Caco-2 (cell line): ENCODE measurements around the gene HOXA6. TPM values are rescaled to one million over a fixed set of nuclear protein-coding genes. Genes with fewer than 3 reads are reported as not detected.

Experiments
- BruUV-seq: library from RNA; stranded (reverse); fragments of 400-500 nt; replicated peaks from 2 replicates; lab custom pipeline; 2021; lab: Mats Ljungman, UMichigan
- CTCF ChIA-PET: fragments of 300-600 bp; sonication (Branson Sonifier 250); formaldehyde crosslinking; loops from one replicate; lab custom pipeline; 2022; ENCODE audit warnings: antibody characterized with exemption; lab: Charles Lee
- POLR2A ChIA-PET: fragments of 300-600 bp; sonication (Branson Sonifier 250); formaldehyde crosslinking; loops from one replicate; lab custom pipeline; 2022; ENCODE audit warnings: antibody characterized with exemption; lab: Charles Lee
- DNase-seq, 2 experiments: peaks; one replicate each; pipeline versions ENCODE4 v3.0.0 to v3.0.0-alpha.2; 2020 to 2022
- H3K27me3 ChIP-seq: replicated peaks from 2 replicates; pipeline ENCODE4 v1.6.0; 2011; ENCODE audit warnings: low read length; ENCODE audit not compliant: control insufficient read depth, insufficient read depth
- H3K36me3 ChIP-seq: 2 replicates; pipeline ENCODE4 v1.5.1; 2011; ENCODE audit warnings: low read length; ENCODE audit not compliant: control insufficient read depth, insufficient read depth
- H3K4me1 ChIP-seq: fragments of 250-450 bp; sonication (Bioruptor Pico); 2 replicates; pipeline ENCODE4 v1.5.1; 2020; ENCODE audit warnings: mild to moderate bottlenecking
- H3K4me3 ChIP-seq: 2 replicates; pipeline ENCODE4 v1.5.1; 2011; ENCODE audit warnings: low read depth, mild to moderate bottlenecking, control low read depth, low read length
- H3K9me3 ChIP-seq: fragments of 250-450 bp; sonication (Bioruptor Pico); 2 replicates; pipeline ENCODE4 v1.5.1; 2020; ENCODE audit warnings: mild to moderate bottlenecking, moderate library complexity
- H3K27ac Mint-ChIP-seq: one replicate; pipeline ENCODE4 v1.8.0; 2022; ENCODE audit warnings: mixed read lengths; ENCODE audit not compliant: unreplicated experiment
- H3K27me3 Mint-ChIP-seq: one replicate; pipeline ENCODE4 v1.8.0; 2022; ENCODE audit warnings: mixed read lengths; ENCODE audit not compliant: insufficient read depth, unreplicated experiment
- H3K36me3 Mint-ChIP-seq: one replicate; pipeline ENCODE4 v1.8.0; 2022; ENCODE audit warnings: mild to moderate bottlenecking, mixed read lengths; ENCODE audit not compliant: insufficient read depth, unreplicated experiment
- H3K4me1 Mint-ChIP-seq: one replicate; pipeline ENCODE4 v1.8.0; 2022; ENCODE audit warnings: low read depth, mixed read lengths; ENCODE audit not compliant: unreplicated experiment
- H3K4me3 Mint-ChIP-seq: one replicate; pipeline ENCODE4 v1.8.0; 2022; ENCODE audit warnings: mild to moderate bottlenecking, moderate library complexity, mixed read lengths; ENCODE audit not compliant: unreplicated experiment
- H3K9me3 Mint-ChIP-seq: one replicate; pipeline ENCODE4 v1.8.0; 2022; ENCODE audit warnings: mixed read lengths; ENCODE audit not compliant: unreplicated experiment
- intact Hi-C: fragments of 100-400 bp; cut with micrococcal nuclease; formaldehyde crosslinking; loops from one replicate; pipeline ENCODE4 v1.10.0; 2022; ENCODE audit not compliant: unreplicated experiment
- total RNA-seq: library from RNA; stranded (reverse); gene quantifications from 2 replicates; pipeline ENCODE4 v1.2.3, GENCODE V29; 2022
- TF ChIP-seq, protein P1 (sequence below), 2 experiments: fragments of 200-600 bp in 1 of 2; IDR thresholded peaks; 1 replicate in 1 of 2; 2 replicates in 1 of 2; pipeline versions ENCODE4 v1.5.1 to v1.8.0; 2011 to 2022; ENCODE audit warnings: antibody characterized with exemption in 1 of 2, control low read depth in 1 of 2, inconsistent platforms in 1 of 2, low read depth in 1 of 2, low read length in 1 of 2, mild to moderate bottlenecking in 1 of 2, moderate library complexity in 1 of 2; ENCODE audit not compliant: insufficient read depth in 1 of 2, severe bottlenecking in 1 of 2, unreplicated experiment in 1 of 2

Gene HOXA6
- total RNA-seq, 1 experiment from 2014 or later, result 5.6 TPM

DNA sequence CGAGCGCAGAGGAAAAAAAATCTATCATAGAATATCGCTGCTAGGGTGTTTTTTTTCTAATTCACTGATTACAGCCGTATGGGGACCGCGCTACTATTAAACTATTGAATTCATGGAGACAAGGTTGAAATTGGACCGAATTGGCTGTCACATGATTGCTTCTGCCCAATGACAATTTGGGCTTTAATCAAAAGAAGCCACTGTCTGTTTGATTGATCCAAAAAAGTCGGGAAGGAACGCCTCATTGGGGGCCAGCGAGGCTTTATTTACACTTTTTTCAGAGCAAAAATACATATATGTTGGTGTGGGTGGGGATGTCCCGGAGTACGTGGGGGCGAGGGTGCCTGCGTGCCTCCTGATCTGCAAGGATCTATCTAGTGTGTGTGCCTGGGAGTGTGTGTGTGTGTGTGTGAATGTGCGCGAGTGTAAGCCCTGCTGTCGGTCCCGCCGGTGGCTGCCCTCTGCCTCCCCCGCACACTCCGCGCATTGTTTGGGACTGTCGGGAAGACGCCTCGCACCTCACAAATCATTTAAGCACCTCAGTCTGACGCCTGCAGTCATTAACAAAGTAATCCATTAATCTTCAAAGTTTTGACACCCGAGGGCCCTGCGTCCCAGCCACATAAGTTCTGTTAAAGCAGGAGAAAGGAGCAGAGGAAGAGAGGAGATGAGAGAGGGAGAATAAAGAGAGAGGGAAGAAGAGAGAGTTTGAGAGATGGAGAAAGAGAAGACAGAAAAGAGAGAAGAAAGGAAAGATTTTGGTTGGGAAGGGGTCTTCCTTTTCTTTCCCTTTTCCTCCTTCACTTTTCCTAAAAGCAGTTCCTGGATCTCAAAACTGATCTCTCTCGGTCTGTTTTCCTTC lies 44.8 kb downstream of the HOXA6 start, which contains the start of gene HOXA2:
Gene HOXA2, minus strand, starts transcription at position 103 of the 862 bp plus-strand sequence. CDS start 183 bp downstream, outside the sequence.
- ChIA-PET CTCF (no interaction called here), POLR2A (no interaction called here)
- no TSS peak for BruUV-seq
- Histone ChIP-seq H3K36me3 (no peaks in the 10 kb centered on the region), H3K9me3 (no peaks in the 10 kb centered on the region), H3K4me1 (peaks cover 5% of the 10 kb centered on the region), H3K27me3 (no peaks in the 10 kb centered on the region), H3K4me3 (no peak within 1 kb of the TSS)
- no peak for DNase-seq
- Mint-ChIP-seq H3K27ac (no peak within 1 kb of the TSS), H3K4me3 (no peak within 1 kb of the TSS), H3K27me3 (no peaks in the 10 kb centered on the region), H3K9me3 (no peaks in the 10 kb centered on the region), H3K36me3 (peaks cover 27% of the 10 kb centered on the region), H3K4me1 (peaks cover 7% of the 10 kb centered on the region)
- TF ChIP-seq, protein P1, sequence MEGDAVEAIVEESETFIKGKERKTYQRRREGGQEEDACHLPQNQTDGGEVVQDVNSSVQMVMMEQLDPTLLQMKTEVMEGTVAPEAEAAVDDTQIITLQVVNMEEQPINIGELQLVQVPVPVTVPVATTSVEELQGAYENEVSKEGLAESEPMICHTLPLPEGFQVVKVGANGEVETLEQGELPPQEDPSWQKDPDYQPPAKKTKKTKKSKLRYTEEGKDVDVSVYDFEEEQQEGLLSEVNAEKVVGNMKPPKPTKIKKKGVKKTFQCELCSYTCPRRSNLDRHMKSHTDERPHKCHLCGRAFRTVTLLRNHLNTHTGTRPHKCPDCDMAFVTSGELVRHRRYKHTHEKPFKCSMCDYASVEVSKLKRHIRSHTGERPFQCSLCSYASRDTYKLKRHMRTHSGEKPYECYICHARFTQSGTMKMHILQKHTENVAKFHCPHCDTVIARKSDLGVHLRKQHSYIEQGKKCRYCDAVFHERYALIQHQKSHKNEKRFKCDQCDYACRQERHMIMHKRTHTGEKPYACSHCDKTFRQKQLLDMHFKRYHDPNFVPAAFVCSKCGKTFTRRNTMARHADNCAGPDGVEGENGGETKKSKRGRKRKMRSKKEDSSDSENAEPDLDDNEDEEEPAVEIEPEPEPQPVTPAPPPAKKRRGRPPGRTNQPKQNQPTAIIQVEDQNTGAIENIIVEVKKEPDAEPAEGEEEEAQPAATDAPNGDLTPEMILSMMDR (IDR thresholded peaks at IDR 0.05; ENCODE audit: insufficient read depth in 1 of 2, low read depth in 1 of 2, low read length in 1 of 2, severe bottlenecking in 1 of 2, unreplicated experiment in 1 of 2), result no peak
- intact Hi-C loops, result no loop called here

DNA sequence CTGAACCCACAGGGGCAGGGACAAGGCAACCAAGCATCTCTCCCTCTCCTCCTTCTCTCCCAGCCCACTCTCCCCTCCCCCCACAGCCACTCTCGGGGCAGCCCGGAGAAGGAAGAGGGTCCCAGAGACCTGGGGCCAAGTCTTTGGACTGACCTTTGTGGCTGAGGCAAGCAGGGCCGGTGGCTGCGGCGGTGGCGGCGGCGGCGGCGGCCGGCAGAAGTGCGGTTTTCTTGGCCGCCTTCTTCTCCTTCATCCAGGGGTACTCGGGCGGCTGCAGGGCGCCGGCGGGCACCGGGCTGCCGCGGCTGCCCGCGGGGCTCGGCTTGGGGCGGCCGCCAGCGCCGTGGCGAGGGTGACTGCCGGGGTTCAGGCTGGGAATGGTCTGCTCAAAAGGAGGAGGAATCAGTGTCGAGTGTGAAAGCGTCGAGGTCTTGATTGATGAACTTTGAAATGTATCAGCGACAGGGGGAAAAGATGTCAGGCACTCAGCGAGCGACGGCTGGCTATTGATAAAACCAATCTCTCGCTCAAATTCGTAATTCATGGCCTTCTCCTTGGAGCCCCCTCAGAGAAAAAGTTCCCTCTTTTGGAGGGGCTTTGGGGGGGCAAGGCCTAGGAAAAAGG lies 45.5 kb downstream of the HOXA6 start:
- peaks cover 14% of the 10 kb centered on the region for H3K4me1 Mint-ChIP-seq
- BruUV-seq, result no TSS peak
- intact Hi-C loops, result no loop called here
- H3K36me3 Mint-ChIP-seq, result peaks cover 25% of the 10 kb centered on the region
- H3K27me3 ChIP-seq, result no peaks in the 10 kb centered on the region
- ChIA-PET CTCF (no interaction called here), POLR2A (no interaction called here)
- H3K9me3 Mint-ChIP-seq, result no peaks in the 10 kb centered on the region
- H3K27ac Mint-ChIP-seq, result no peak overlapping the region
- TF ChIP-seq, protein P1 (IDR thresholded peaks at IDR 0.05; ENCODE audit: insufficient read depth in 1 of 2, low read depth in 1 of 2, low read length in 1 of 2, severe bottlenecking in 1 of 2, unreplicated experiment in 1 of 2), result no peak
- H3K9me3 ChIP-seq, result no peaks in the 10 kb centered on the region
- no peak for DNase-seq
- peaks cover 10% of the 10 kb centered on the region for H3K4me1 ChIP-seq
- H3K4me3 Mint-ChIP-seq, result no peak overlapping the region
- no peaks in the 10 kb centered on the region for H3K36me3 ChIP-seq
- no peaks in the 10 kb centered on the region for H3K27me3 Mint-ChIP-seq
- H3K4me3 ChIP-seq, result no peak overlapping the region

GRCh38 chr7:27101171-27101956 lies 46.2 kb downstream of the HOXA6 start:
- Mint-ChIP-seq H3K27me3 (no peaks in the 10 kb centered on the region), H3K4me1 (peaks cover 15% of the 10 kb centered on the region), H3K27ac (no peak overlapping the region), H3K4me3 (no peak overlapping the region), H3K9me3 (no peaks in the 10 kb centered on the region), H3K36me3 (peaks cover 25% of the 10 kb centered on the region)
- ChIA-PET POLR2A (no interaction called here), CTCF (no interaction called here)
- no peak for DNase-seq
- no peaks in the 10 kb centered on the region for H3K27me3 ChIP-seq
- TF ChIP-seq, protein P1 (IDR thresholded peaks at IDR 0.05; ENCODE audit: insufficient read depth in 1 of 2, low read depth in 1 of 2, low read length in 1 of 2, severe bottlenecking in 1 of 2, unreplicated experiment in 1 of 2), result no peak
- intact Hi-C loops, result no loop called here
- no peaks in the 10 kb centered on the region for H3K9me3 ChIP-seq
- H3K4me3 ChIP-seq, result no peak overlapping the region
- peaks cover 10% of the 10 kb centered on the region for H3K4me1 ChIP-seq
- H3K36me3 ChIP-seq, result no peaks in the 10 kb centered on the region
- BruUV-seq, result no TSS peak
